Measurements from ENCODE around the gene PXDC1.

PXDC1 gene

DNA sequence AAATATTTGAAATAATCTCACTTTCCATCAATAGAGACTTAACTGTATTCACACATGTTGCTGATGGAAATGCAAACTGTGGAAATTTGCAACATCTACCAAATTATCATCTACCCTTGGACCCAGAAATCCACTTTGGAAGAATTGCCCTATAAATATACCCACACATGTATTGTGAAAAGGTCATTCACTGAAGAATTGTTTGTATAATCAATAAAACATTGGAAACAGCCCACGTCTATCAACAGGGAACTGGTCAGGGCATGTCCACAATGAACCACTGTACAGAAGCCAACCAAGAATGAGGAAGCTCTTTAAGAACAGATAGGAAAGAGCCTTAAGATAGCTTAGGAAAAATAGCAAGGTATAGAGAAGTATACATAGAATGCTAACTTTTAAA, 36.2 kb downstream of the PXDC1 start:
- Histone ChIP-seq H3K4me3 (ENCODE audit: extremely low read depth, insufficient read depth, low read length, poor library complexity, severe bottlenecking) (no peak overlapping the region), H3K27ac (ENCODE audit: low read depth, low read length, severe bottlenecking) (no peak overlapping the region), H3K36me3 (ENCODE audit: control insufficient read depth, insufficient read depth, low read length) (no peaks in the 10 kb centered on the region), H3K4me1 (ENCODE audit: control insufficient read depth, insufficient read depth, low read length, poor library complexity, severe bottlenecking) (peaks cover 16% of the 10 kb centered on the region), H3K9me3 (ENCODE audit: control insufficient read depth, low read length) (no peaks in the 10 kb centered on the region)
- whole genome bisulfite sequencing, 2 experiments (ENCODE audit: insufficient coverage in 2 of 2) = 100% methylated on average over 1 of the region's 1 CpG; no CpG with 5 or more reads in 1 of the 2 experiments

DNA sequence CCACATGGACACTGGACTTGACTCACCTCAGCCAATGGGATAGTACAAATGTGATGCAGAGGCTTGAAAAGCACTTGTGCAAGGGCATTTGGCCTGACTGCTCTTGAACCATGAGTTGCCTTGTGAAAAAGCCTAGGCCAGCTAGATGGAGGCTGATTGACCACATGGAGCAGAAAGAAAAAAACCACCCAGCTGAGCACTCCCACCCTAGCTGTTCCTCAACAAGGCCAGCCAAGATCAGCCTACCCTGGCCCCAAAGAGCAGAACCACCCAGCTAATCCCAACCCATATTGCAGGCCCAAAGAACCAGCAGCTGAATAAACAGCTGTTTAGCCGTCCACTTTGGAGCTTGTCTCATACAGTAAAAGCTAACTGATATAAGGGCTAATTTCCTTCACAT, 36.7 kb downstream of the PXDC1 start:
- H3K27ac ChIP-seq (ENCODE audit: low read depth, low read length, severe bottlenecking) = no peak overlapping the region
- no peak overlapping the region for H3K4me3 ChIP-seq (ENCODE audit: extremely low read depth, insufficient read depth, low read length, poor library complexity, severe bottlenecking)
- H3K9me3 ChIP-seq (ENCODE audit: control insufficient read depth, low read length) = no peaks in the 10 kb centered on the region
- peaks cover 16% of the 10 kb centered on the region for H3K4me1 ChIP-seq (ENCODE audit: control insufficient read depth, insufficient read depth, low read length, poor library complexity, severe bottlenecking)
- H3K36me3 ChIP-seq (ENCODE audit: control insufficient read depth, insufficient read depth, low read length) = no peaks in the 10 kb centered on the region
- WGBS, 2 experiments (ENCODE audit: insufficient coverage in 2 of 2) = no CpG with 5 or more reads among the region's 1 CpG

DNA sequence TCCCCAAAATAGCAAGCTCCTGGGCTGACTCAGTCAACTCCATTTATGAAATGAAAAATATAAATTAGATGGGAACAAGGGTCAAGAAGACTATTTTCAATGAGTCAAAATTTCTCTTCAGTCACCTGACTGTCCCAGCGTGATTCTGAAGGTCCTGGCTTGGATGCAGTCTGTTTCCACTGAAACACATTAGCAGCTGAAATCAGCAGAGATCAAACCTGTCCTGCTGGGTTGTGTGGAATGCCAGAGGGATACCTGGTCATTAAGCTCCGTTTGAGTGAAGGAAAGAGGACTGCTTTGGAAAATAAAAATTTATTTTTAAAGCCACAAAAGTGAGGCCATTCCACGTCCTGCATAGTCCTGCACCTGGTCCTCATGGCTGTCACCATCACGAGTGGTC, 37.4 kb downstream of the PXDC1 start:
- H3K27ac ChIP-seq (ENCODE audit: low read depth, low read length, severe bottlenecking) = no peak overlapping the region
- WGBS, 2 experiments (ENCODE audit: insufficient coverage in 2 of 2) = 92 to 95% methylated on average over 4 of the region's 4 CpGs
- H3K4me1 ChIP-seq (ENCODE audit: control insufficient read depth, insufficient read depth, low read length, poor library complexity, severe bottlenecking) = peaks cover 10% of the 10 kb centered on the region
- H3K4me3 ChIP-seq (ENCODE audit: extremely low read depth, insufficient read depth, low read length, poor library complexity, severe bottlenecking) = no peak overlapping the region
- H3K9me3 ChIP-seq (ENCODE audit: control insufficient read depth, low read length) = no peaks in the 10 kb centered on the region
- H3K36me3 ChIP-seq (ENCODE audit: control insufficient read depth, insufficient read depth, low read length) = no peaks in the 10 kb centered on the region

DNA sequence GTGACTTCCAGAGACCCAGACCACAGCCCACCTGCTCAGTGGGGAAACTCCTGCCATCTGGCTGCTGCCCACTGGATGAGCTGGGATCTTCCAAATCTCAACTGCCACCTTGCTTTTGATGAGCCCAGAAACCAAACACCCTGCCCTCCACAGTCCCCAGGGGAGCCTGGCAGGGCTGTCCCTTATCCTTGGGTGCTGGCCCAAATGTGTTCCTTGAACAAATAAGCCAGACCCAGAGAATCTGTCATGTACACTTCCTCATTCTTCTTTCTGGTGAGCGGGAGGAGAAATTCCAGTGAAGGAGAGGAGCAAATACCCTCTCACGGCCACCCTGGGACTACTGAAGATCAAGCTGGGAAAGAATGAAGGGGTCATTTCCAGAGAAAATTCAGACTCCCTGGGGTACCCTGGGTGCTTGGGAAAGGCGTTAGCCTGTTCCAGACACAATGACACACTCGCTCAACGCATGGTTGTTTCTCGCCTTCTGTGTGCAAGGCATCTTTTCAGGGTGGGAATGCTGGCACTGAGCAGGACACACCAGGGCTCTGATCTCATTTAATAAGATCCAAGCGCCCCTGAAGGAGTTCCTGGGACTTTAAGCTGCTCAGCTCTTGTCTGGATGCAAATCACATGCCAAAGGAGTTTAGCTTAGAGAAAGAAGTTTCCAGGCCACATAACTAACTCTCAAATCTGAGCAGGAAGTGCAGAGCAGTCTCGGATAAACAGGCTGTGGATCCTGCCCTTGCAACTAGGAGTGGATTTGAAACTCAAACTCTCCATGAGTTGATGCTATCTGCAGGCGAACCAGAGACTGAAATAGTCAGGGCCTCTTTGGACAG, 38.5 kb downstream of the PXDC1 start:
- Histone ChIP-seq H3K36me3 (ENCODE audit: control insufficient read depth, insufficient read depth, low read length) (no peaks in the 10 kb centered on the region), H3K4me3 (ENCODE audit: extremely low read depth, insufficient read depth, low read length, poor library complexity, severe bottlenecking) (no peak overlapping the region), H3K4me1 (ENCODE audit: control insufficient read depth, insufficient read depth, low read length, poor library complexity, severe bottlenecking) (peaks cover 3% of the 10 kb centered on the region), H3K9me3 (ENCODE audit: control insufficient read depth, low read length) (no peaks in the 10 kb centered on the region), H3K27ac (ENCODE audit: low read depth, low read length, severe bottlenecking) (no peak overlapping the region)
- 91 to 92% methylated on average over 7 to 9 of the region's 9 CpGs for WGBS, 2 experiments (ENCODE audit: insufficient coverage in 2 of 2)

DNA sequence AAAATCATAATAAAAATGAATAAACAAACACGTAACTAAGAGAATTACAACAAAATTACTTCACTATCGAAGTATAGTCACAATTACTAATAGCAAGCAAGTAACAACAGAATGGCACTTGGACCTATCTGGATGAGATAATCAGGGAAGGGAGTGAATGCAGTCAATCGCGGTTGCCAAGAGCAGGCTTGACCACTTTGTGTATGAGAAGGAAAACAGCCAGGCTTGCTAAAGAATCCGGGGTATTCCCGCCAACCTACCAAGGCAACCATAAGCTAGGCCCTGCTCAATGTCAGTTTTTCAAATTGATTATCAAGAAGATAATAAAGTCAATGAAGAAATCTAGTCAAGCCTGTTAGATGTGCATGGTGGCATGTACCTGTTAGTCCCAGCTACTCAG, 39.7 kb downstream of the PXDC1 start:
- Histone ChIP-seq H3K36me3 (ENCODE audit: control insufficient read depth, insufficient read depth, low read length) (no peaks in the 10 kb centered on the region), H3K27ac (ENCODE audit: low read depth, low read length, severe bottlenecking) (no peak overlapping the region), H3K9me3 (ENCODE audit: control insufficient read depth, low read length) (peaks cover 4% of the 10 kb centered on the region), H3K4me3 (ENCODE audit: extremely low read depth, insufficient read depth, low read length, poor library complexity, severe bottlenecking) (no peak overlapping the region), H3K4me1 (ENCODE audit: control insufficient read depth, insufficient read depth, low read length, poor library complexity, severe bottlenecking) (peaks cover 3% of the 10 kb centered on the region)
- WGBS, 2 experiments (ENCODE audit: insufficient coverage in 2 of 2) = 96 to 100% methylated on average over 2 of the region's 6 CpGs

DNA sequence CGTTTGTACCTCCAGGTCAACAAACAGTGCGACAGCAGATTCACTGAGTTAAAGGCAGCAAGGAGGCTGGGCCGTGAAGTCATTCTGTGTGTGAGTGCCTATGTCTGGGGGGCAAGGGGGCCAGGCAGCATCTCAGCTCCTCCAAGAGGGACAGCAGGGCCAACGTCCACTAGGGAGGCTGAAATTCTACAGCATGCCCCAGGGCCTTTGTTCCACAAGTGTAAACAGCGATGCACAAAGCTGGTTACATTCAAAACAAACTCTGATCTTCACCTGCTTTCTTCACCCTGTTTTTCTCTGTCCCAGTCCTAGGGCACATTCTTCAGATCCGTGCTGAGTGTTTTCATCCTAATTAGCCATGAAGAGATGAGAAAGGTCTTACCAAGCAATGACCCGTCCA, 41.1 kb downstream of the PXDC1 start:
- peaks cover 3% of the 10 kb centered on the region for H3K4me1 ChIP-seq (ENCODE audit: control insufficient read depth, insufficient read depth, low read length, poor library complexity, severe bottlenecking)
- peaks cover 6% of the 10 kb centered on the region for H3K9me3 ChIP-seq (ENCODE audit: control insufficient read depth, low read length)
- WGBS, 2 experiments (ENCODE audit: insufficient coverage in 2 of 2) = 84 to 93% methylated on average over 7 of the region's 7 CpGs
- no peaks in the 10 kb centered on the region for H3K36me3 ChIP-seq (ENCODE audit: control insufficient read depth, insufficient read depth, low read length)
- no peak overlapping the region for H3K4me3 ChIP-seq (ENCODE audit: extremely low read depth, insufficient read depth, low read length, poor library complexity, severe bottlenecking)
- no peak overlapping the region for H3K27ac ChIP-seq (ENCODE audit: low read depth, low read length, severe bottlenecking)

DNA sequence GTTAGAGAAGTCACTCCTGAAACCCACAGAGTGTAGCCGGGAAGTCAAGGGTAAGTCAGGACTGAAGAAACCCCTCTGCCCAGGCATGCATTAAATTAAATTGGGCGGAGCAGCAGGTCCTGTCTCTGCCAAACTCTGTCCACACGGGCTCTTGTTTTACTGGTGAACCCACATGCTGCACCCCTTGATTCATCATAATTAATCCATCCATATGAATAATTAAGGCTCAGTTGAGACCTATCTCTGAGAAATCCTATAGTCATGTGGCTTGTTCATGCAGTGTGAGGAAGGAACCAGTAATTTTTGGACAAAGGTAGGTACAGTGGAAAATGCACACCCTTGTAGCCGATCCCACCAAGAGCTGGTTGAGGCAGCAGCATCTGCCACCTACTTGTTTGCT, 43.0 kb downstream of the PXDC1 start:
- Histone ChIP-seq H3K27ac (ENCODE audit: low read depth, low read length, severe bottlenecking) (no peak overlapping the region), H3K4me3 (ENCODE audit: extremely low read depth, insufficient read depth, low read length, poor library complexity, severe bottlenecking) (no peak overlapping the region), H3K36me3 (ENCODE audit: control insufficient read depth, insufficient read depth, low read length) (no peaks in the 10 kb centered on the region), H3K9me3 (ENCODE audit: control insufficient read depth, low read length) (peaks cover 6% of the 10 kb centered on the region), H3K4me1 (ENCODE audit: control insufficient read depth, insufficient read depth, low read length, poor library complexity, severe bottlenecking) (peaks cover 3% of the 10 kb centered on the region)
- WGBS, 2 experiments (ENCODE audit: insufficient coverage in 2 of 2) = 91% methylated on average over 4 of the region's 4 CpGs; no CpG with 5 or more reads in 1 of the 2 experiments

DNA sequence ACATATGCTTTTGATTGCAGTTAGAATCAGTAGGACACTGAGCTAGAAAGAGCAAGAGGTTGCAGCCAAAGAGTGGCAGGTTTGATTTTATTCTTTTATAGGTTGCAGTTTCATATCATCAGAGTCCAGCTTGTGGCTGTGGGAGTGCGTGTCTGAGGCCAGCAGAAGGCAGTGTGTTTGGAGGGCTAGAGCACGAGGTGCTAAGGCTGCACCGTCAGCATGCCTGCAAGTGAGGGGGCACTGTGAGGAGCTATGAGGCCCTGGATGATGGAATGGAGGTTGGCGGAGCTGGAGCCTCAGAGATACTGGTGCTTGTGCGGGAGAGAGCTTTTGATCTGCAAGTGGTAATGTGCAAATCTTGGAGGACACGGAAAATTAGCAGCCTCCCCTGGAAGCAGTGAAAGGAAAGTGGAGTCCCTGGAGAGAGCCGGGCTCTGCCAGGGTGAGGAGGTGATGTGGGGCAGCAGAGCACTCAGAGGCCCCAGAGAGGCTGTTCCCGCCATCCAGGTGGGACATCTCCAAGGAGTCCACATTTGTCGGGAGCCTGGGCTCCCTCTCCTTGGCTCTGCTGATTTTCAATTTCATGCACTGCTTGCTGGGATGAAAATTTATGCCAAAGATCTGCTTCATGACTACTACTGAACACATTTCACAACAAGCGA, 43.6 kb downstream of the PXDC1 start:
- Histone ChIP-seq H3K4me1 (ENCODE audit: control insufficient read depth, insufficient read depth, low read length, poor library complexity, severe bottlenecking) (no peaks in the 10 kb centered on the region), H3K4me3 (ENCODE audit: extremely low read depth, insufficient read depth, low read length, poor library complexity, severe bottlenecking) (no peak overlapping the region), H3K9me3 (ENCODE audit: control insufficient read depth, low read length) (peaks cover 6% of the 10 kb centered on the region), H3K36me3 (ENCODE audit: control insufficient read depth, insufficient read depth, low read length) (no peaks in the 10 kb centered on the region), H3K27ac (ENCODE audit: low read depth, low read length, severe bottlenecking) (no peak overlapping the region)
- 85 to 94% methylated on average over 10 of the region's 10 CpGs for WGBS, 2 experiments (ENCODE audit: insufficient coverage in 2 of 2)

DNA sequence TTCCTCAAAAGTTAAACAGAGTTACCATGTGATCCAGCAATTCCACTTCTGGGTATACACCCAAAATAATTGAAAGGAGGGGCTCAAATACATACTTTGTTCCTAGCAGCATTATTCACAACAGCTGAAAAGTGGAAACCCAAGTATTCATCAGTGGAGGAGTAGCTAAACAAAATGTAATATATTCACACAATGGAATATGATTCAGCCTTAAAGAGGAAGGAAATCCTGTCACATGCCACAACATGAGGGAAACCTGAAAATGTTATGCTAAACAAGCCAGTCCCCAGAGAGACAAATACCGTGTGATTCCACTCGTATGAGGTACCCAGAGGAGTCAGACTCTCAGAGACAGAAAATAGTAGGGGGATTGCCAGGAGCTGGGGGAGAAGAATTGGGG, 44.5 kb downstream of the PXDC1 start:
- H3K9me3 ChIP-seq (ENCODE audit: control insufficient read depth, low read length) = peaks cover 6% of the 10 kb centered on the region
- no peak overlapping the region for H3K27ac ChIP-seq (ENCODE audit: low read depth, low read length, severe bottlenecking)
- H3K4me3 ChIP-seq (ENCODE audit: extremely low read depth, insufficient read depth, low read length, poor library complexity, severe bottlenecking) = no peak overlapping the region
- no peaks in the 10 kb centered on the region for H3K4me1 ChIP-seq (ENCODE audit: control insufficient read depth, insufficient read depth, low read length, poor library complexity, severe bottlenecking)
- no peaks in the 10 kb centered on the region for H3K36me3 ChIP-seq (ENCODE audit: control insufficient read depth, insufficient read depth, low read length)
- WGBS, 2 experiments (ENCODE audit: insufficient coverage in 2 of 2) = 80 to 95% methylated on average over 1 to 2 of the region's 2 CpGs

DNA sequence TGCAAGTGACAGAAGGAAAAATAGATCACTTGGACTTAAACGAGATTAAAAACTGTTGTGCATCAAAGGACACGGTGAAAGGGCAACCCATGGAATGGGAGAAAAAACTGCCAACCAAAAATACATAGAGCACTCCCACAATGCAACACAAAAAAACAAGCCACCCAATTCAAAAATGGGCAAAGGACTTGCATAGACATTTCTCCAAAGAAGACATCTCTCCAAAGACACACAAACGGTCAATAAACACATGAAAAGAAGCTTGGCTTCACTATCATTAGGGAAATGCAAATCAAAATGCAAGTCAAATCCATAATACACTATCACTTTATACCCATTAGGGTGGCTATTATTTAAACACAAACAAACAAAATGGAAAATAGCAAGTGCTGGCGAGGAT, 45.0 kb downstream of the PXDC1 start:
- no peak overlapping the region for H3K4me3 ChIP-seq (ENCODE audit: extremely low read depth, insufficient read depth, low read length, poor library complexity, severe bottlenecking)
- H3K27ac ChIP-seq (ENCODE audit: low read depth, low read length, severe bottlenecking) = no peak overlapping the region
- H3K9me3 ChIP-seq (ENCODE audit: control insufficient read depth, low read length) = peaks cover 6% of the 10 kb centered on the region
- no peaks in the 10 kb centered on the region for H3K4me1 ChIP-seq (ENCODE audit: control insufficient read depth, insufficient read depth, low read length, poor library complexity, severe bottlenecking)
- H3K36me3 ChIP-seq (ENCODE audit: control insufficient read depth, insufficient read depth, low read length) = no peaks in the 10 kb centered on the region
- 82 to 94% methylated on average over 2 of the region's 4 CpGs for WGBS, 2 experiments (ENCODE audit: insufficient coverage in 2 of 2)

DNA sequence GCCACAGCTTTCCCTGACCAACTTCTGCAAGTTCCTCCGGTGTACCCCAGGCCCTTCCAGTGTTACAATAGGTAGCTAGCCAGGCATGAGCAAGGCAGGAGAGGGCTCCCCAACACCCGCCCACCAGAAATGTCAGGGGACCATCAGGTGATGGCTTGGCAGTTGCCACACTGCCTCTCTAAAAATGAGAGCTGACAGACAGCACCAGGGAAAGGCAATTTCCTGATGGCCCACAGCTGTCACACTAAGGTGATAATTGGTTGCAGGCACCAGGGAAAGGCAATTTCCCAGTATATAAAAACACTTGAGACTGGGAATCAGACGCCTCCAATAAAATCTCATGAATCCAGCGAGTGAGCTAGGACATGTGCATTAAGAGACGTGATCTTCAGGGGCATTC, 49.9 kb downstream of the PXDC1 start:
- Histone ChIP-seq H3K36me3 (ENCODE audit: control insufficient read depth, insufficient read depth, low read length) (no peaks in the 10 kb centered on the region), H3K4me3 (ENCODE audit: extremely low read depth, insufficient read depth, low read length, poor library complexity, severe bottlenecking) (no peak overlapping the region), H3K4me1 (ENCODE audit: control insufficient read depth, insufficient read depth, low read length, poor library complexity, severe bottlenecking) (no peaks in the 10 kb centered on the region), H3K27ac (ENCODE audit: low read depth, low read length, severe bottlenecking) (no peak overlapping the region), H3K9me3 (ENCODE audit: control insufficient read depth, low read length) (peaks cover 12% of the 10 kb centered on the region)
- WGBS, 2 experiments (ENCODE audit: insufficient coverage in 2 of 2) = 83 to 92% methylated on average over 3 to 4 of the region's 5 CpGs

Data from mesodermal cell (in vitro differentiated cells).